Caki2 (cell line): Measurements from ENCODE around the gene SFMBT2. TPM values are rescaled to one million over a fixed set of nuclear protein-coding genes. Genes with fewer than 3 reads are reported as not detected.
"Not testable (repeated sequence)": the region's sequence is repeated elsewhere in the genome, so short reads cannot be mapped to it uniquely, and the experiment has no call there.

Source experiments
- DNase-seq: peaks from one replicate; pipeline ENCODE4 v3.0.0-alpha.2; 2015; ENCODE audit warnings: low read depth
- in situ Hi-C: cut with HindIII; loops from 2 replicates; pipeline ENCODE4 v1.10.0; 2016; ENCODE audit warnings: low sequenced_read_pairs, low pct_unique_long_range_greater_than_20kb, mixed read lengths
- total RNA-seq: library from RNA; depleted of rRNA; stranded (reverse); fragments of >200 nt; shearing (Covaris generic); gene quantifications from 2 replicates; pipeline ENCODE4 v1.2.3, GENCODE V29; 2014; ENCODE audit warnings: low replicate concordance

The SFMBT2 gene
- total RNA-seq, 1 experiment from 2014 or later, result 0.24 TPM

DNA sequence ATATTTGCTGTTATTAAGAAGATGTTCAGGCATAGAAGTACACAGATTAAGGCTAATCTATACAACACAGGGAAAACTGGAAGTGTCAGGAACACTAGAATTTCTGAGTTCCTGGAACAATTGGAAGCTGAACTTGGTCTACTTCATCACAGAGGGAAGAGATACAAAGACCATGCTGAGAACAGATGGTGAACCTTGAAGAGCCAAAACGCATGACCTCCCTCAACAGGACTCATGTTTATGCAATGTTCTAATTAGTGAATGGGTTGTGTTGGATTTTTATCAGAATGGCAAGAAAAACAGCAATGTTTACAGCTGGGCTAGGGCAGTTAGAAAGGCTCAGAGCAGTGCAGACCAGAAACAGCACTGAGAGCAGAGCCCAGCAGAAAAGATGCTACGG, 94.9 kb downstream of the SFMBT2 start:
- in situ Hi-C loops, result no loop called here
- no peak for DNase-seq

GRCh38 chr10:7314170-7314569, 96.7 kb downstream of the SFMBT2 start:
- in situ Hi-C loops, result no loop called here
- DNase-seq, result no peak

DNA sequence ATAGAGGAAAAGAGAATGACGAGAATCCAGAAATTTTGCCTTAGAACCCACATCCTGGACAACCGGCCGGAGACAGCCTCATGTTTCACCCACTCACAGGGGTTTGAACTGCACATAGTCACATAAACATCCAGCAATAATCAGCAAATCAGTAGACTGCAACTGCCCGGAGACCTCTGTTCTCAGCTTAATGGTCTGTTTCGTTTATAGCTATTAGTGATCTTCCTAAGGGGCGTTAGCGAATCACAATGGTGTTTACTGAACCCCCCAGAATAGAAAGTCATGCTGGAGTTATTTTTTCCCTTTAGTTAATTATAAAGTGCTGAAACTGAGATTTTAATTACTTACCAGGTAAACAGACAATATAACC, 98.4 kb downstream of the SFMBT2 start:
- in situ Hi-C loops, result no loop called here
- peak; percentile 63 for DNase-seq

GRCh38 chr10:7311850-7312487, 98.9 kb downstream of the SFMBT2 start:
- DNase-seq, in situ Hi-C loops: not testable (repeated sequence)

DNA sequence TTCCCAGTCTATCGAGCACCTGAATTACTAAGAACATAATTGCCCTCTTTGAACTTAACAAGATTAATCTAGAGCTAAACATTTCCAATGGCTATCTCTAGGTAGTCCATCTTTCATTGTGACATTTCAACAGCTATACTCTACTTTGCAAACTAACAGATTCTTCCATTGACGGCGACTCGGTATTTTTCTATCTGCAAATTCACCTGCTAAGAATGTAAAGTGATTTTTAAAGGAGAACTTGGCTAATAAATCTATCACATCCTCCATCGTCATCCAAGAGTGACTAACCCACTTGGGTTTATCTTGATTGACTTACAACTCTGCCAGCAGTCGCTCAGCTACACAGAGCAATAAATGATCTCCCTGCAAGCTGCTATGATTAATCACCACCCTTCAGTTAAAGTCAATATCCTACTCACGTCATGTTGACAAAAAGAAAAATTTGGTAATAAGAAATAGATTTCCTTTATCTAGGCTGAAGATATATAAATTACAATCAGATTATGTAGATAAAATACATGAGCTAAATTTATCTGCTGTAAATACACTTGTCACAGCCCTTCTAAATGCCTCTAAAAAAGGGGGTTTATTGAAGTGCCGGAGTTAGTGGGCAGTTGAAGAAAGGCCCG, 99.5 kb downstream of the SFMBT2 start:
- in situ Hi-C loops, result no loop called here
- DNase-seq, result peak; percentile 86

GRCh38 chr10:7310076-7310475, 100.8 kb downstream of the SFMBT2 start:
- in situ Hi-C loops, result no loop called here

DNA sequence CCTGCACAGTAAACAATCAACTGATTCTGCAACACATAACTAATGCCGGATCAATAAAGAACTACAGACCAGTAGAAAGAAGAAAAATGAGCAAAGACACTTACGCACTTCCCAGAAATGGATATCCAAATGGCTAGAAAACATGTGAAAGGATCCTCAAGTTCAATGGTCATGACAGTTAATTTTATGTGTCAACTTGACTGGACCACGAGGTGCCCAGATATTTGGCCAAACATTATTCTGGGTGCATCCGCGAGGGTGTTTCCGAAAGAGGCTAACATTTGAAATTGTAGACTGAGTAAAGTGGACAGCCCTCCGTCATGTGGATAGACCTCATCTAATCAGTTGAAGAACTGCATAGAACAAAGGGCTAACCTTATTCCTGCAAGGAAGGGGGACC, 102.0 kb downstream of the SFMBT2 start:
- in situ Hi-C loops, result no loop called here
- DNase-seq, result no peak

More at GRCh38 chr10:7310076-7310475, 100.8 kb downstream of the SFMBT2 start:
- no peak for DNase-seq

DNA sequence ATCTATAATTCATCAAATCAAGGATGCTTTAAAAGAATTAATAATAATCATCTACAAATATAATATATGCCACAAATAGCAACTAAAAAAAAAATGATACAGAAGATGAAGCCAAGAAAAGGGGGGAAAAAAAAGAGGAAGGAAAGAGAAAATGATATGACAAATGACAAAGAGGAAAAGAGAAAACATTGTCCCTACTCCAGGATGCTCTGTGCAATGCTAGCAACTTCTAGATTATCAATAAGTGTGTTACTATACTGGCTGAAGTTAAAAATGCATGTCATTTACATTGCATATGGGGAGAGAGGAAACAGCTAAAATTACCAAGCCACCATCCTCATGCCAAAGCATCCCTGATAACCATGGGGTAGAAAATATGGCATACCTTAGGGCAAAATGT, 104.2 kb downstream of the SFMBT2 start:
- in situ Hi-C loops, result no loop called here
- no peak for DNase-seq

DNA sequence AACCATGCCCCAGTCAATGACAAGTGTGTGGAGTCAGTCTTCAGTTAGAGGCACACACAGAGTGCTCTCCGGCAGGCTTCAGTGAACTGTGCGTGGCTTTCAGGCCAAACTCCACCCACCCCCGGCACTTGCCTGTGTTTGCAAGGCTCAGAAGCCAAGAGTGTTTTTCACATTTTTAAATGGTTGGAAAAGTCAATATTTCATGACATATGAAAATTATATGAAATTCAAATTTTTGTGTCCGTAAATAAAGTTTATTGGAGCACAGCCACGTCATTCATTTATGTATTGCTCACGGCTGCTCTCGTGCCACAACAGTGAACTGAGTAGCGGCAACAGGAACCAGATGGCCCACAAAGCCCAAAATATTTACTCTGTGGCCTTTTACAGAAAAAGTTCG, 104.7 kb downstream of the SFMBT2 start:
- no peak for DNase-seq
- in situ Hi-C loops, result no loop called here

DNA sequence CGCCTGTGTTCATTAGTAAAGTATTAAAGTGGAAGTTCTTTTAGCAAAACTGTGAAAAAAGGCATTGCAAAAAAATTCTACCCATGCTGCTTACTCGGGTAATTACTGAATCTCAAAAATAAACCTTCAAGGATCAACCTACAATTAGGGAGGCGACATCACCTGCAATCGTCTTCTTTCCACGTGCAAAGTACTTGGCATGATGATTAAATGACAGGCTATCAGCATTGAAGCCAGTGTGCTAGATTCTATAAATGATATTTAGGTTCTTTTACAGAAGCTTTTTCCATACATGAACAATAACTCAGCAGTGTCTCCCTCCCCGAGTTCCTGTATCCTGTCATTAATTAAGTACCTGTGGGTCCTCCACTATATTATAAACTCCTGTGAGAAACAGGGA, 105.8 kb downstream of the SFMBT2 start:
- in situ Hi-C loops, result no loop called here
- no peak for DNase-seq

DNA sequence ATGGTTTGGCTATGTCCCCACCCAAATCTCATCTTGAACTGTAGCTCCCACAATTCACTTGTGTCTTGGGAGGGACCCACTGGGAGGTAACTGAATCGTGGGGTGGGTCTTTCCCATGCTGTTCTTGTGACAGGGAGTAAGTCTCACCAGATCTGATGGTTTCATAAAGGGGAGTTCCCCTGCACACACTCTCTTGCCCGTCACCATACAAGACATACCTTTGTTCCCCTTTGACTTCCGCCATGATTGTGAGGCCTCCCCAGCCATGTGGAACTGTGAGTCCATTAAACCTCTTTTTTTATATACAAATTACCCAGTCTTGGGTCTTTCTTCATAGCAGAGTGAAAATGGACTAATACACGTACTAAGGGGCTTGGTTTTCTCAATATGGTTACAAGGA, 106.7 kb downstream of the SFMBT2 start:
- in situ Hi-C loops, result no loop called here
- DNase-seq, result no peak

- DNase-seq, result no peak
These were observed 107.8 kb downstream of the SFMBT2 start for GRCh38 chr10:7302930-7303557.

GRCh38 chr10:7302392-7302906, 108.4 kb downstream of the SFMBT2 start:
- in situ Hi-C loops, result no loop called here
- peak; percentile 59 for DNase-seq

More at GRCh38 chr10:7302930-7303557, 107.8 kb downstream of the SFMBT2 start:
- in situ Hi-C loops, result no loop called here

- in situ Hi-C loops, result no loop called here
- no peak for DNase-seq
These were observed 109.6 kb downstream of the SFMBT2 start for GRCh38 chr10:7301006-7301778.

DNA sequence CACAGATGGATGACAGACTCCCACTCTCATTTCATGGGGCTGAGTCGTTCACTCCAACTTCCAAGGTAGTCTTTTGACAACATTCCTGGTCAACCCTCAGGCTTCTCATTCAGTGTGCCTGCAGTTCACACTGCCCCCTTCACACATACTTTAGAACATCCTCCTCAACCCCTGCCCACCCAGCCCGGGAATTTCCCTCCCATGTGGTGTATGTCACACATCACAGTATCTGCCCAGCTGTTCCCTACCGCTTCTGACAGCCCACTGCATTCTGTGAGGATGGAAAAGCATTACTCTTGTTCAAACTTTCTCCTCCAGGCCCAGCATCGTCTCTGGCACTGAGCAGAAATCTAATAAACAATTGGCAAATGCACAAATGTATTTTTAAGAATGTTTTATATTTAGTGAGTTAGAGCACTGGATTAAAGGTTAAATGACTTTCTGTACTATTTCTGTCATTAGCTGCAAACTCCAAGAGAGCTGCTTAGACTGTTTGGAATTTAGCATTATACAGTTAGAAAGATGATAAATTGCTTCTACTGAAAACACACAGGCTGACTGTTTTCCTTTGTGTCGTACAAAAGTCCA, 110.4 kb downstream of the SFMBT2 start:
- no peak for DNase-seq
- in situ Hi-C loops, result no loop called here

DNA sequence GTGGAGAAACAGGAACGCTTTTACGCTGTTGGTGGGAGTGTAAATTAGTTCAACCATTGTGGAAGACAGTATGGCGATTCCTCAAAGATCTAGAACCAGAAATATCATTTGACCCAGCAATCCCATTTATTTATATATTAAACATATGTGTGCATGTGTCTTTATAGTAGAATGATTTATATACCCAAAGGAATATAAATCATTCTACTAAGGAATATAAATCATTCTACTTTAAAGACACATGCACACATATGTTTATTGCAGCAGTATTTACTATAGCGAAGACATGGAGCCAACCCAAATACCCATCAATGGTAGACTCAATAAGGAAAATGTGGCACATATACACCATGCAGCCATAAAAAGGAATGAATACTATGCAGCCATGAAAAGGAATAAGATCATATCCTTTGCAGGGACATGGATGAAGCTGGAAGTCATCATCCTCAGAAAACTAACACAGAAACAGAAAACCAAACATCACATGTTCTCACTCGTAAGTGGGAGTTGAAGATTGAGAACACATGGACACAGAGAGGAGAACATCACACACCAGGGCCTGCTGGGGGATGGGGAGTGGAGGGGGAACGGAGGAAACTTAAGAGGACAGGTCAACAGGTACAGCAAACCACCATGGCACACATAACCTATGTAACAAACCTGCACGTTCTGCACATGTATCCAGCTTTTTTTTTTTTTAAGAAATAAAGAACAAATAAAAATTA, 111.1 kb downstream of the SFMBT2 start:
- DNase-seq, in situ Hi-C loops: not testable (repeated sequence)

DNA sequence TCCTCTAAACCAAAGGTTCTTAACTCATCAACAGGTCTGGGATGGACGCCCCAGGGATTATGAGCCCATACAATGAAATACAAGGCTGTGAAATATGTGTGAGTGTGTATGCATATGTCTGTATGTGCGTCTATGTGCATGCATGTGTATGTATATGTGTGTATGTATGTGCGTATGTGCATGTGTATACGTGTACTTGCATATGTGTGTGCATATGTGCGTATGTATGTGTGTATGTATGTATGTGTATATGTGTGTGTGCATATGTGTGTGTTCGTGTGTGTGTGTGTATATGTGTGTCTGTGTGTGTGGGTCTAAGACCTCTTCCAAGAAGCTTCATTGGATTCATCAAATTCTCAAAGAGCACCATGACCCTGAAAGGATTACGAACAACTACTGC, 112.3 kb downstream of the SFMBT2 start:
- in situ Hi-C loops, result no loop called here

DNA sequence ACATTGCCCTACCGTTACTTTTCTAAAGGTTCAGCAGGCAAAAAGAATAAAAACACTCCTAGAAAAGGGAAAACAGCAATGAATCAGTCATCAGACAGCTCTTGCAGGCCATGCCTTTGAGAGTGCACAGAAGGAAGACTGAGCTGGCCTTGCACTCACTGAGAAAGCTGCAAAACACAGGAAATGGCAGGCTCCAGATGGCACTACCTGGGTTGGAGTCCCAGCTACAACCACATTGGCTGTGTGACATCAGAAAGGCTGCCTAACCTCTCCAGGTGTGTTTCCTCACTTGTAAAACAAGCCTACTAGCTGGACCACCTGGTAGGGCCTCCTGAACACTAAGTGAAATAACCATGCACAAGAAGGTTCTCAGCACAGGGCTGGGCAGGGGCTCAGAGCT, 113.7 kb downstream of the SFMBT2 start:
- no peak for DNase-seq
- in situ Hi-C loops, result no loop called here

More for the DNA sequence above, 112.3 kb downstream of the SFMBT2 start:
- no peak for DNase-seq
